ENCODE data around the gene DENND2A. TPM values are rescaled to one million over a fixed set of nuclear protein-coding genes. Genes with fewer than 3 reads are reported as not detected.
"Not testable (repeated sequence)": the region's sequence is repeated elsewhere in the genome, so short reads cannot be mapped to it uniquely, and the experiment has no call there.

DENND2A gene
- total RNA-seq, 1 experiment from 2014 or later: 7.9 TPM

DNA sequence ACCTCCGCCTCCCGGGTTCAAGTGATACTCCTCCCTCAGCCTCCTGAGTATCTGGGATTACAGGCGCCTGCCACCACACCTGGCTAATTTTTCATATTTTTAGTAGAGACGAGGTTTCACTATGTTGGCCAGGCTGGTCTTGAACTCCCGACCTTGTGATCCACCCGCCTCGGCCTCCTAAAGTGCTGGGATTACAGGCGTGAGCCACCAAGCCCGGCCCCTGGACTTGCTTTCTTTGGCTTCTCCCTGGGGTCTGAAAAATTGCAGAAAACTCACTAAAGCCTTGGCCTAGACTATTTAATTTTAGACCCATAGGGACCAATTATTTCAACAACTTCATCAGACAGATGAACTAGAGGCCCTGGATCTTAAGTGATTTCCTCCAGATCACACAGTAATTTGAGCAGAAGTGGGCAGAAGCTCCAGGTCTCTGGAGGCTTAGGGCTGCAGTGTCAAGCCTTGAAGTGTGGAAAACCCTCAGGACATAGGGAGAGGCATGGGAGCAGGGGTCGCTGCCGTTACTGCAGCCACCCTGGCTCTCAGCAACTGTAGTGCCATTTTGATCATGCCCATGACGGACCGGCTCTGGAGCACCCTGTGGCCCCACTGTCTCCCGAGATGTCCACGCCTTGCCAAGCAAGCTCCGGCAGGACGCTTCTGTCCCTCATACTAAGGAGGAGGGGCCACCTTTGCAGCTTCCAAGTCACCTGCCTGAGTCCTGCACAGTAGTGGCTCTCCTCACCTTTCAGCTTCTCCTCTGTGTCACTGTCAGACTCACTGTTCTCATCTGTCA is 72.4 kb downstream of the DENND2A start:
- in situ Hi-C loops (cut with HindIII; ENCODE audit: low sequenced_read_pairs): no loop called here
- no peak for DNase-seq (ENCODE audit: low spot score)

DNA sequence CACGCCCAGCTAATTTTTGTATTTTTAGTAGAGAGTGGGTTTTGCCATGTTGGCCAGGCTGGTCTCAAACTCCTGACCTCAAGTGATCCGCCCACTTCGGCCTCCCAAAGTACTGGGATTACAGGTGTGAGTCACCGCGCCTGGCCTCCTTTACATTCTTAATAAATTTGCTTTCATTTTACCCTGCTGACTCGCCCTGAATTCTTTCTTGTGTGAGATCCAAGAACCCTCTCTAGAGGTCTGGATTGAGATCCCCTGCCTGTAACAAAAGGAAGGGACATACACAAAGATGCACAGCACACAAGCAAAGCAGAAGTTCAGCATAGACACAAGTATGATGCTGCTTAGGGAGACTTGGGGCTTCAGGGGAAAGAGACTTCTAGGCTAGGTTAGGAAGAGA is 74.4 kb downstream of the DENND2A start:
- in situ Hi-C loops (cut with HindIII; ENCODE audit: low sequenced_read_pairs); DNase-seq (ENCODE audit: low spot score): not testable (repeated sequence)

DNA sequence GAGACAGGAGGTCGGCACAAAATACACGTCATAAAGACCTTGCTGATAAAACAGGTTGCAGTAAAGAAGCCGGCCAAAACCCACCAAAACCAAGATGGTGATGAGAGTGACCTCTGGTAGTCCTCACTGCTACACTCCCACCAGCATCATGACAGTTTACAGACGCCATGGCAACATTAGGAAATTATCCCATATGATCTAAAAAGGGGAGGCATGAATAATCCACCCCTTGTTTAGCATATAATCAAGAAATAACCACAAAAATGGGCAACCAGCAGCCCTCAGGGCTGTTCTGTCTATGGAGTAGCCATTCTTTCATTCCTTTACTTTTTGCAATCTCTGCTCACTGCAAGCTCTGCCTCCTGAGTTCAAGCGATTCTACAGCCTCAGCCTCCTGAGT is 74.9 kb downstream of the DENND2A start:
- DNase-seq (ENCODE audit: low spot score); in situ Hi-C loops (cut with HindIII; ENCODE audit: low sequenced_read_pairs): not testable (repeated sequence)

DNA sequence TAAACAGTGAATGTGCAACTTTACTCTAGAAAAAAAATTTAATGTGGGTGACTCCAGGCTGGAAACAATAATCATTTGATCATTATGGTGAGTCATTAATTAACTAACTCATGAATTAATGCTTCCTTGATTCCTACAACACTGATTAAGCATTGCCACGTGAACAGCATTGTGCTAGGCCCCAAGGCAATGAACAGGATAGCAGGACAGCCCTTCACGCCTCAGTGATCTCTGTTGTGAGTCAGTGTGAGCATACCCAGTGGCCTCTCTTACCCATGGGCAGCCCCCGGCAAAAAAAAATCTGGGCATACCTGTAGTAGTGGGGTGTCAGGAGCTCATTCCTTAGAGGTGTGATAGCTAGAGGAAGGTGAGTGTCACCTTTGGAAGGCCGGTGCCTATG is 76.0 kb downstream of the DENND2A start:
- no peak for DNase-seq (ENCODE audit: low spot score)
- in situ Hi-C loops (cut with HindIII; ENCODE audit: low sequenced_read_pairs): no loop called here

DNA sequence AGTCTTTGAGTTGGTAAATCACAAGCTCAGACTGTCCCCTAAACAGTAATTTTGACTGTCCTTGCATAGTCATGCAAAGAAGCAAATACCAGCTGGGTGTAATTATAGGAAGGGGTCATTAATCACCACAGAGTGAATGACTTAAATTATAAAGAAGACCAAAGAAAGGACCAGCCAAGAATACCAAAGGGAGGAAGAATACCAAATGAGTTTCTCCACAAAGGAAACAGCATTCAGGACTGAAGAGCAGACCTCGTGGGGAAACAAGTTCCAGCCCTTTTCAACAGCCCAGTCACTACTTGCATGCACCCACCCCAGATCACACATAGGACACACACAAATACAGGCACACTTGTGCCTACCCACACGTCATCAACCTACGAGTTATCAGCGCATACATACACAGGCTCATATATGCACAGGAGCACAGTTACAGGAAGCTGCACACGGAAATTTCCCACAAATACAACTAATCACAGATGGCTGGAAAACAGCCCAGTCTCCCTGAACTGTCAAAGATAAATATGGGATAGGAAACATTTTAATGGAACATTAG is 77.6 kb downstream of the DENND2A start:
- no peak for DNase-seq (ENCODE audit: low spot score)

DNA sequence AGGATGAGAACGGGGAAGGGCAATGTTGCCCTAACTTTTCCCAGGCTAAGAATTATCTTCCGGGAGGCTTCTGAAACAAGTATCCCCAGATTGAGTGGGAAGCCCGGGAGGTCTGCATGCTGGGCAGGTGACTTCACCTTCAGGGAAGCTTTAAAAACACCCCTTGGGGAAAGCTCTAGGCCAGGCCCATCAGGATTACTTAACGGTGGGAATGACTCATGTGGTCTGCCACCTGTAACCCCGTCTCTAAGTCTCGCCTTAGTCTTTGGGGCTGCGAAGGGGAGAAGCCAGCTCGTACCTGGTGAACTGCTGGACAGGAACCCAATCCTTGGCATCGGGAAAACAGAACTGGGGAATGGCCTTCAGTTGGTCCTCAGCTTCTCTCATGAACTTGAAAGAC is 81.2 kb downstream of the DENND2A start:
- DNase-seq (ENCODE audit: low spot score): no peak
- in situ Hi-C loops (cut with HindIII; ENCODE audit: low sequenced_read_pairs): no loop called here

More for the DNA sequence above, 77.6 kb downstream of the DENND2A start:
- in situ Hi-C loops (cut with HindIII; ENCODE audit: low sequenced_read_pairs): no loop called here

DNA sequence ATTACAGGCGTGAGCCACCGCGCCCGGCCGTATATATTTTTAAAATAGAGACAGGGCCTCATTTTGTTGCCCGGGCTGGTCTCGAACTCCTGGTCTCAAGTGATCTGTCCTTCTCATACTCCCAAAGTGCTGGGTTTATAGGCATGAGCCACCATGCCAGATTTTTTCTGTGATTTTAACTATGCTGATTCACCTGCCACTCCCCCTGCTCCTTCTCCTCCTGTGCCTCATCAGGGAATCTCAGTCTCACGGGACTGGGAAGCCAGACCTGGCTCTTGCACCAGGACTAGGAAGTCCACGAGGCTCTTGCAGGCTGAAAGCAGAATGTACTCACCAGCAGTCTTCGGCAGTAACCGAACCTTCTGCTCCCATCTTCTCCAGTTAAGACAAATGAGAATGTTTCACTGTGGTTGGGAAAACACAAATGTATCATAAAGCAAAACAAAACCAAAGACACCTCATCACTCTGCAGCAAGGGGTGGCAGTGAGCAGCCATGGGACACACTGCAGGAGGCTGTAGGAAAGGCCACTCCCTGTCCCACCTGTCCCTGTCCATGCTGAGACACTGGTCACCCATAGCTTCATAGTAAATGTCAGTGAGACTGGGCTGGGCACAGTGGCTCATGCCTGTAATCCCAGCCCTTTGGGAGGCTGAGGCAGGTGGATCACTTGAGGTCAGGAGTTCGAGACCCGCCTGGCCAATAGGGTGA is 82.6 kb downstream of the DENND2A start:
- DNase-seq (ENCODE audit: low spot score): no peak
- in situ Hi-C loops (cut with HindIII; ENCODE audit: low sequenced_read_pairs): no loop called here

DNA sequence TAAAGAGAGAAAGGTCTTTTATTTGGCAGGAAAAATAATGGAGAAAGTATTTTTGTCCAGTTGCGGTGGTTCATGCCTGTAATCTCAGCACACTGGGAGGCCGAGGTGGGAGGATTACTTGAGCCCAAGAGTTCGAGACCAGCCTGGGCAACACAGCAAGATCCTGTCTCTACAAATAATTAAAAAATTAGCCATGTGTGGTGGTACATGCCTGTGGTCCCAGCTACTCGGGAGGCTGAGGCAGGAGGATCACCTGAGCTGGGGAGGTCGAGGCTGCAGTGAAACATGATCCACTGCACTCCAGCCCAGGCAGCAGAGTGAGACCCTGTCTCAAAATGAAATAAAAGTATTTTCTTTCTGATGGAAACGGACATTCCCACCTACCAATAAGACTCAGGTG is 83.5 kb downstream of the DENND2A start:
- in situ Hi-C loops (cut with HindIII; ENCODE audit: low sequenced_read_pairs): no loop called here
- no peak for DNase-seq (ENCODE audit: low spot score)

DNA sequence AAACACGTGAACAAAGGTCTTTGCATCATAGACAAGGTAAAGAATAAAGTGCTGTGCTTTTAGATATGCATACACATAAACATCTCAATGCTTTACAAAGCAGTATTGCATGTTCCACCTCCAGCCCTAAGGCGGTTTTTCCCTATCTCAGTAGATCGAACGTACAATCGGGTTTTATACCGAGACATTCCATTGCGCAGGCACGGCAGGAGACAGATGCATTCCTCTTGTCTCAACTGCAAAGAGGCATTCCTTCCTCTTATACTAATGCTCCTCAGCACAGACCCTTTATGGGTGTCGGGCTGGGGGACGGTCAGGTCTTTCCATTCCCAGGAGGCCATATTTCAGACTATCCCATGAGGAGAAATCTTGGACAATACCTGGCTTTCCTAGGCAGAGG is 87.4 kb downstream of the DENND2A start:
- in situ Hi-C loops (cut with HindIII; ENCODE audit: low sequenced_read_pairs); DNase-seq (ENCODE audit: low spot score): not testable (repeated sequence)

DNA sequence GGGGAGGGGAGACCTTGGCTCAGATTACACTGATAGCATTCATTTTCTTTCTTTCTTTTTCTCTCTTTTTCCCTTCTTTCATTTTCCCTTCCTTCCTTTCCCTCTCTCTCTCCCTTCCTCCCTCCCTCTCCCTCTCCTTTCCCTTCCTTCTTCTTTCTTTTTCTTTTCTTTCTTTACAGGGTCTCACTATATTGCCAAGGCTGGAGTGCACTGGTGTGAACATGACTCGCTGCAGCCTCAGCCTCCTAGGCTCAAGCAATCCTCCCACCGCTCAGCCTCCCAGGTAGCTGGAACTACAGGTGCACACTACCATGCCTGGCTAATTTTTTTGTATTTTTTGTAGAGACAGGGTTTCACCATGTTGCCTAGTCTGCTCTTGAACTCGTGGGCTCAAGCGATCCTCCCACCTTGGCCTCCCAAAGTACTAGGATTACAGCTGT is 88.4 kb downstream of the DENND2A start:
- DNase-seq (ENCODE audit: low spot score): no peak
- in situ Hi-C loops (cut with HindIII; ENCODE audit: low sequenced_read_pairs): no loop called here

DNA sequence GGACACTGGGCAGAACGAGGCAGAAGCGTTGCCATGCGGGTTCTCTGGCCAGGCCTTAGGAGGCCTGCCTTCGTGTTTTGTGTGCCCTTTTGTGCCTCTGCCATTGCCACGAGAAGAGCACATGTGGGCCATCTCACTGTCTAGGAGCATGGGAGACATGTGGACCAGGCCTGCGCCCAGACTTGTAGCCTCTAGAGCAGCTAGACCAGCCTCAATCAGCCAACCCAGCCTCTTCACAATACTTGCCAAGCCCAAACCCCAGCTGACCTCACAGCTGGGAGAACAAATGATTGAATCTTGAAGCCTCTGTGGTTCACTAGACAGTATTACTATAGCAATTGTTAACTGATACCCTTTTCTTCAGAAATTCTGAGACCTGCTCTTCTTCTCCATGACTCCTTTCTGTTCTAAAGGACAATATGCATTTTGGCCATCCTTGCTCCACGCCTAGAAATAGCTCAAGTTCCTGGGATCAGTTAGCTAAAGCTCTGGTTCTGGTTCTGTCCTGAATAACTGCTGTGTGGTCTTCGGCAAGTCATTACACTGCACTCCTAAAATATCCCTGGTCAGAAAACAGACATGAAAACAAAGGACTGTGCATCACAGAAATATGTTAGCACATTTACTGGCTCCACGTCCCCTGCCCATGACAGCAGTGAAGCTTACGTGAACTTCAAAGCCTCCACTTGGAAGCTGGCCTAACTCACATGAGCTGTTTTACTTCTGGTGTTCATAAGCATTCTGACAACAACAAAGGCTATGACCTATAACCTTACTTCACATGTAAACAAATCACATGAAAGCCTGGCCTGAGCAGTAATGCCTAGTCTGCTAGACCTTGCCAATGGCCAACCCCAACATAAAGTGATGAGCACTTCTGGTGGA is 89.0 kb downstream of the DENND2A start:
- no peak for DNase-seq (ENCODE audit: low spot score)
- in situ Hi-C loops (cut with HindIII; ENCODE audit: low sequenced_read_pairs): no loop called here

DNA sequence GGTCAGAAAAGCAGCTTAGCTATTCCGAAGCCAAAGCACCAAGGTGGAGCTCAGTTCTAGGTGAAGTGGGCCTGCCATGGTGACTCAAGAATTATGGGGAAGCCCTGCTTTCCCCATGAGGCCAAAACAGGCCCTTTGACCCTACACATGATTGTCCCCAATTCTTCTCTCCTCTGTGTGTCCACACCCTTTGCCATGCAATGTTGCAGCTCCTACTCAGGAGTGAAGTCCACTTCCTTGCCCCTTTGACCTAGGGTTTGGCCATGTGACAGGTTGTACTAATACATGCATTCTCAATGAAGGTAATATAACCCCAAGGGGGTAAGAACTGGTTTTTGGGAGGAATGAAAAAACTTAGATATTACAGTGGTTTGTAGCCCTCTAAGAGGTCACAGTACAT is 93.7 kb downstream of the DENND2A start:
- DNase-seq (ENCODE audit: low spot score): no peak
- in situ Hi-C loops (cut with HindIII; ENCODE audit: low sequenced_read_pairs): no loop called here

DNA sequence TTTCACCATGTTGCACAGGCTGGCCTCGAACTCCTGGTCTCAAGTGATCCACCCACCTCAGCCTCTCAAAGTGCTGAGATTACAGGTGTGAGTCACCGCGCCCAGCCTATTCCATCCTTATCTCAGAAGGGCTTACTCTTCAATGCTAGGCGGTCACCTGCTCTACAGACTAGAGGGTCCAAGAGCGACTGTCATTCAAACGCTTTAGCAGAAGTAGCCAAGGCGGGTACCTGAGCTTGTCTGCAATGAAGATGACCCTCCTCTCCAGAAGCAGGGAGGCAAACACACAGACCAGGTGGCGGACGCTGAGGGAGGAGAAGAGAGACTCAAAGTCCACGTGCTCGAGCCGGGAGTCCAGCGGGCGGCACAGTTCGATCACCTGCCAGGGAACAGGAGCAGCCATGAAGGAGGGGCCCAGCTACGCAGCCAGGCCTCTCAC is 96.2 kb downstream of the DENND2A start:
- in situ Hi-C loops (cut with HindIII; ENCODE audit: low sequenced_read_pairs): no loop called here
- DNase-seq (ENCODE audit: low spot score): no peak

DNA sequence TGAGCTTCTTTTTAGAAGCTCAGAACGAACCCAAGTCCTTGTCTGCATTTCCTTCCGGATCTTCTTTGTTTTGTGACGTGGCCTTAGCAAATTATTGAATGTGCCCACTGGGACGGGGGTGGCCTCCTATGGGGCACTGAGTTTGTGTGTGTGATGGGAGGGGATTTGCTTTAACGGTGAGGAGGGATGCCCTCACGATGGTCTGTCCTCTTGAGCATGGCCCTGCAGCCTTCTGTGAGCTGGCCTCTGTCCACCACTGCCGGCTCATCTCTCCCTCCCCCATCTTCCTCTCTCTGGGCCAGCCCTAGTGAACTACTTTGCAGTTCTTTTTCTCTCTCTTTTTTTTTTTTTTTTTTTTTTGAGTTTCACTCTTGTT is 98.4 kb downstream of the DENND2A start:
- in situ Hi-C loops (cut with HindIII; ENCODE audit: low sequenced_read_pairs): no loop called here
- peak; percentile 46 for DNase-seq (ENCODE audit: low spot score)

DNA sequence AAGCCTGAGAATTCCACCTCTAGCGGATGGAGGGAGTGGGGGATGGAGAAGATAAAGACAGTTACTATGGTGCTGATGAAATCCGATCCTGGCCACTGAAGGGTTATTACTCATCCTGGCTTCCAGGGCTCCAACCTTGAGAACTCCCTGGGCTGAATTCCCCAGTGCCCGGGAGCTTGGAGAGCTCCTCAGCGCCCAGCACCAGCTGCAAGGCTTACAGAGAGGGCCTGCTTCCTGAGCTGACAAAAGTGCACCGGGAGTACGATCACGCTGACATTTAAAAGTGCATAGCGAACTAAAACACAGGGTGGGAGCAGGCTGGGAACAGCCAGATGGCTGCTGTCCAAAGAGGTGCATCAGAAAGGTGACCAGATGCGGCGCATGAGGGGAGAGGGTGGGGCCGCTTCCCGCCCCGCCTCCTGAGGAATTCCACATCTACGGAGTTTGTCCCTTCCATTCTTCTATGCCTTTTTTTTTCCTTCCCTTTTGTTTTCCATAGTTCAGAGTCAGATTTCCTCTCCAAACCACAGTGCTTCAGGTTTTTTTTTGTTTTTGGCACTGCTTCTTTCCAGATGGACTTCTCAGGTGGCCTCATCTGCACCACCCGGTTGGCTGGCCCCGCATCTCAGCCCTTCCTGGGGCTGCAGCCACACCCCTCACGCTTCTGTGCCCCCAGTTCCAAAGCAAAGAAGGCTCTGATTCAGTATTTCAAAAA is 98.9 kb downstream of the DENND2A start:
- in situ Hi-C loops (cut with HindIII; ENCODE audit: low sequenced_read_pairs): no loop called here
- DNase-seq (ENCODE audit: low spot score): peak; percentile 30

DNA sequence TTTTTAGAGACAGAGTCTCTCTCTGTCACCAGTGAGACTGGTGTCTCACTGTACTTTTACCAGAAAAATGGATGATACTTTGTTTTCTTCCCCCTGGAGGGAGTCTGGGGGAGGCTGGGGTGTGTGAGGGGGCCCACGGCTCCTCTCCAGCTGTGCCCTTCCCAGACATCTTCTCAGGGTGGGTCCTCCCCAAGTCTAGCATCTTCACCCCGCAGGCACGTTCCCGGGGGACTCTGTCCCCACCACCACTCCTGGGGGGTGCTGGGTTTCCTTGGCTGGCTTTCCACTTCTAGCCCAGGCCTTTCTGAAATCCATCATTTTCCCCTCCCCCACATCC is 99.5 kb downstream of the DENND2A start:
- DNase-seq (ENCODE audit: low spot score): no peak
- in situ Hi-C loops (cut with HindIII; ENCODE audit: low sequenced_read_pairs): no loop called here

DNA sequence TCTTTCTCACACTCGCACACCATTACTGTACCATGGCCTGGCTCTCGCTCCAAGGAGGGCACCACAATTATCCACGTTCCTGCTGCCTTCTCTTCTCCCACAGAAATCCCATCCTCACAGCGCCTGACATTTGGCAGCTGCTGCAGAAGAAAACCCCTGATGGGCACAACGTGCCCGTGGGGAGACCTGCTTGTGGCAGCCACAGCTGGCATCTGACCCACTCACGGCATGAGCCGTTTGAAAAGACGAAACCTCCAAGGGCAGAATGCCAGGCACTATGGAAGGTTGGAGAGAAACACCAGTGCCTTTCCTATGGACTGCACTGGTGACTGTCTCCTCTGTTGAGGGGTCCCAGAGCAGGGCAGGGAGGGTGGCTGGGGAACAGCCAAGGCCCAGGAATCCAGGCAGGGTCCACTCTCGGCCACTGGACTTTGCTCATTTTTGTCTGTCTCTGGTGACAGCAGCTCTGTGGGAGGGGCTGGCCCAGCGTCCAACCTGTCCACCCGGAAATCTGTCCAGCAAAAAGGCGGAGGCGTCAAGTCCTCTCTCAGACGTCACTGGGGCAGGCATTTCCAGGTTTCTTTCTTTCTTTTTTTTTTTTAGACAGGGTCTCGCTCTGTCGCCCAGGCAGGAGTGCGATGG is 100.4 kb downstream of the DENND2A start:
- DNase-seq (ENCODE audit: low spot score): no peak

DNA sequence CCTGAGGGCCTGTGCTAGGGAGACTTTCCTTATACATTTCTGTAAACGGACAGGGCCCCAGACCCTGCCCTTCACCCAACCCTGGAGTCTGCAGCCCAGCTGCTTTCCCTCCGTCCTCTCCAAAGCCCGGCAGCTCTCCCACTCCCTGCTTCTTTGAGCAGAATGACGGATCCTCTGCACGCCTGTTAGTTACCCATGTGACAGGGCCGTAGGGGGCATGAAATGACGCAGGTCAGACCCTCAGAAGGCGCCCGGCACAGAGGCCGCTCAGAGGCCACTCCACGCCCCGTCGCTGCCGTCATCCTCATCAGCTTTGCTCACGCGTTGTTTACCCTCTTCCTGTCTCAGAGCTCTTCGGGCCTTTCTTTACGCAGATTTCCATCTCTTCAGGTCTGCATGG is 101.2 kb downstream of the DENND2A start:
- DNase-seq (ENCODE audit: low spot score): no peak
- in situ Hi-C loops (cut with HindIII; ENCODE audit: low sequenced_read_pairs): no loop called here

More for the DNA sequence above, 100.4 kb downstream of the DENND2A start:
- in situ Hi-C loops (cut with HindIII; ENCODE audit: low sequenced_read_pairs): no loop called here
